Effector CD8-positive, alpha-beta T cell (primary cell): Measurements from ENCODE around the gene KCNQ1OT1.

Experiments
- DNase-seq: peaks from one replicate; lab custom pipeline; 2025; lab: John Stamatoyannopoulos, UW

KCNQ1OT1 gene

DNA sequence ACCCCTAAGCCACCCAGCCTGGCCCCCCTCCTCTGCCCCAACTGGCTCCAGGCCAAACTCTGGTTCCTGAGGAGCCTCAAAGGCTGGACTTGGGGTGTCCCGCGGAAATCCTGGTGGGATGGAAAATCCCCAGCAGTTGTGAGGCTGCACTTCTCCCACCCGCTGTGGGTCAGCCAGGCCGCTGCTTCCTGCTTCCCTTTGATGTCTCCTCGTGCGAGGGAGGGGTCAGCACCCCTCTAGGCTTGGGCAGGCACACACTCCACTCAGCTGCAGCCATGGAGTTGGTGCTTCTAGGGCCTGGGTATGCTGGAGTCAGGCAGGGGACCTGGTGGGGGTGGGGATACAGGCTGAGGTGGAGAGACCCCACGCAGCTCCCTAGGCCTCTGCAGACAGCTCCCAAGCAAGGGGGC, 12.0 kb downstream of the KCNQ1OT1 start:
- DNase-seq = no peak

DNA sequence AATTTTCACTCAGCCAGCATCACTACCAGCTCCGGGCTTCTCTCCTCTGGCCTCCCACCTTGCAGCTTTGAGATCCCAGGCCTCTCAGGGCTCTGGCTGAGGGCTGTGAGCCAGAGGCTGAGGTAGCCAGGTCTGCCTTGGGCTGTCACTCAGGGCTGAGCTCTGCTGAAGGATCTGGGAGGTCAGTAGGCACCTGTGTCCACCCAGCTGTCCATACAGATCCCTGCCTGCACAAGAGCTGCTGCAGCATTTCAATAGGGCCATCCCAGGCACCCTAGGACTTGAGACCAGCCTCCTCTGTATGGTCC, 12.6 kb downstream of the KCNQ1OT1 start:
- no peak for DNase-seq

DNA sequence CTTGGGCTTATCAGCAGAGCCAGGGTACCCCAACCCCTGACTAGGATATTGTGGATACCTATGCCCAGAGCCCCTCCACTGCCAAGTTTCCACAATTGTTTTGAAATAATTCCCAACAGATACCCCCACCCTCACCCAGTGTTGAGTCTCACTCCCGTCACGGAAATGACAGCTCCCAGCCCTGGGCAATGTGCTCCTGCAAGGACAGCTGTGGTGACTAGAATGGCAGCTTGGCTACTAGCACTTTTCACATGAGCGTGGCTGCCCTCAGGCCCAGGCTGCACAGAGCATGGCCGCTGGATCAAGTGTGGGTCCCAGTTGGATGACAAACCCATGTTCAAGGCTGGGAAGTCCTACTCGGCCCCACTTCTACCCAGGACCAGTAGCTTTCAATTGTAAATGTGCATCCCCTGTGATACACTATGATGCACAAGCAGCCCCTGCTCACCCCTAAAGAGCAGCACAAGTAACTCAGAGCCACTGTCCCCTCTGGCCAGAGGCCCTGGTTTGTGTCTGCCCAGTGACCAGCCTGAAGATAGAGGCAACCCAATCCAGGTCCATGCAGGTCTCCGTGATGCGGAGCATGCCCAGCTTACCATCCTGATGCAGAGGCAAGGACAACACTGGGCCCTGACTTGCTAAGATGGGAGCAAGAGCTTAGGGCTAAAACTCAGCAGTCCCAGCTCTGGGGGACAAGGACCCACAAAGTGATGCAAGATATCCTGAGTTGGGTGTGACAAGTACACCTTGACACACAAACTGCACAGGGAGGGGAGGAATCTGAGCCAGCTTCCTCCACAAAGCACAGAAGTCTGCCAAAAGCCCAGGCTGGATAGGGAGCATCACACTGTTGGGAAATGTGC, 13.2 kb downstream of the KCNQ1OT1 start:
- DNase-seq = no peak

DNA sequence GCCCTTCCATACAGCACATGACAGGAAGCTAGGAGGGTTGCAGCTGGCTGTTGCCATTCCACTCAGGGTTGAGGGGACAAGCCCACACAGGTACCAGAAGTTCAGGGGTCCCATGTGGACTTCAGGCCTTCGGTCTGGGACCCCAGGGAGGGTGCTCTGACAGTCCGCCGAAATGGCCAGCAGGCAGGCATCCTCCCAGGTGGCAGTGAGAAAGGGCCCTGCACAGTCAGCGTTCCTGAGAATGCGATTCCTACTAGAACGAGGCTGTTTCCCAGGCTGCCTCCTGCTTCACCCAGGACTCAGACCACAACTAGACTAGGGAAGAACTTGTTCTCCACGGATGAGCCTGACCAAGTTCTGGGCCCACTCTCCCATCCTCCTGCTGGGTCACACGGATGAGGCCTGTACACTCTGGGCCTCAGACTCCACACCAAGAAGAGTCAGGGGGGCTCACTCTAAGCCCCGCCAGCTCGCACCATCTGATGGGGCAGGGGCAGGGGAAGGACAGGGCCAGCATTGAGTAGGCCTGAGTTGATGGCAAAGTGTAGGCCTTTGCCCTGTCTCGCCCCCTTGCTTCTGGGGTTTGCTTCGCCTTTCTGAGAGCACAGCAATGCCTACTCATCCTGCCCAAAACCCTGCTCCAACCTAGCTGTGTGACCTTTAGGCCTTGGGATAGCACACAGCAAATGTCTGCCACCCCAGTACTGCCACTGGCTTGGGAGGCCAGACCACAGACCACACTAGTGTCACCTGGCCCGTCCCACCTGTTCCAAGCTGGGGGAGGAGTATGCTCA, 14.0 kb downstream of the KCNQ1OT1 start:
- DNase-seq = no peak

DNA sequence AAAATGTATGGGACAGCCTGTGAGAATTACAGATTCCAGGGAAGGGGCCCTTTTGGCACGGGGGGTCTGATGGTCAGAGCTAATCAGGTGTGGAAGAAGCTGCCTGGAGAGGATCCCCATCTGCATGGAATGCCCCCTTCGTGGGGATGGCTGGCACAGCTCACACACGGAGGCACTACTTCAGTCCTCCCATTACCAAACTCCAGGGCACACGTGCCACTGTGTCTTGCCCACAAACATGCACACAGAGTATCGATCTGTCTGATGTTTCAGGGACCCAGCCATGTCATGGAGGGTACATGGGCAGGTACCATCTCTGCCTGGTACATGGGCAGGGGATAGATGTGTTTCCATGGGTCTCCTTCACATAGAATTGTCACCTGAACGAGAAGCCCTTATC, 14.7 kb downstream of the KCNQ1OT1 start:
- no peak for DNase-seq

DNA sequence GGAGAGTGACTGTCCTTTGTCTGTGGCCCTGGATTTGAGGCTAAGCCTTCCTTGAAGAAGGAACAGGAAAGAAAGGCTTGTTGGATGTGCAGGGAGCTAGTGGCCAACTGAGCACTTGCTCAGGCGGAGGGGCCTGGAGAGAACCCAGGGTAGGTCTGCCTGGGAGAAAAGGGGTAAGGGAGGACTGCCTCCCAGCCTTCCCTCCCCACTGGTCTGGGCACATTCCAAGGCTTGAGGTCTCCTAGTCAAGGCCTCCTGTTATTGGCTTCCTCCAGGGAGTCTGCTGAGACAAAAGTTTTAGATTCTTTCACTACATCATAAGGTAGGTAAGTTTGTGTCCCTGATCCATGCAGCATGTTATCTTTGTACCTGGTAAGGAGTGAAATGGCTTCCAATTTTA, 15.2 kb downstream of the KCNQ1OT1 start:
- no peak for DNase-seq

DNA sequence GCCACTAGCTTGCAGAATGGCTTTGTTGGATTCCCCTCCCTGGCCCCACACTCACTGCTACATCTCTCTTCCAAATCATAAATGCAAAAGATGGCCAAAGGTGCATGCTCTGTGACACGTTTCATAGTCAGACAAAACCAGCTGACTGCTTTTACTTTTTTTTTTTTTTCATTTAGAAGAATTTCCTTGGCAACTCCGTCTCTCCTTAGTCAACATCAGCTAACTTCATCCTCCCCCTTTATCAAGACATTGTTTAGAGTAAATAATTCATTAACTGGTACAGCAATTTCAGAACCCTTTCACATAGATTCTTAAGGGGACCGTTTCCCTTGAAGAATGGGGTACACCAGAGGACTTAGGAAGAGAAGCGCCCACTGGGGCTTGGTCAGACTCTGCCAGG, 16.0 kb downstream of the KCNQ1OT1 start:
- no peak for DNase-seq

DNA sequence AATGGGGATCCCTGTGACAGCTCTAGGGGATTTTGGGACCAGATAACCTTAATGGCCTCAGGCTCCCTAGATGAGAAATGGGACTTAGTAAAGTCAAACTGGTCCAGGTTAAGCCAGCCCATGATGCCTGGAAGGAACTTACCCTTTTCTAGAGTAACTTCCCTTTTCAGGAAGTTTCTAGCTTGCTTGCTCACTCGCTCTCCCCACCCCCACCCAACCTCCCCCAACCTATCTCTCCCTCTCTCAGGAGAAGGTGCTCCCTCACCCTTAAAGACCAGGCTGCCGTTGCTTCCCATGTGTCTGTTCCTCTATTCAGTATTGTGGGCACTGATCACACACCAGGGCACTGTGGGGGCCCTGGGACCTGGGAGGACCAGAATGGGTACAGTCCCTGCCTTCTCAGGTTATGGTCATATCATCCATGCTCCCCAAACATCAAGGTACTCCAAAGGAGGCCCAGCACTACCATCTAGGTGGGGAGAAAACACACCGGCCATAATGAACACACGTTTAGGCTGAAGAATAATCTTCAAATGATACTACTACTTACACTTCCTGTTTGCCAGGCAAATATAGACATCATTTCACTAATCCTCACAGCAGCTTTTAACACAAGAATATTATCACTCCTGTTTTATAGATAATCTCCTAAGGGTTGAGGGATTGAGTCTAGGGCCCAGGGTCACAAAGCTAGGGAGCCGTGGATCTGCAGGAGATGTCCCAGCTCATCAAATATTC, 18.2 kb downstream of the KCNQ1OT1 start:
- no peak for DNase-seq

DNA sequence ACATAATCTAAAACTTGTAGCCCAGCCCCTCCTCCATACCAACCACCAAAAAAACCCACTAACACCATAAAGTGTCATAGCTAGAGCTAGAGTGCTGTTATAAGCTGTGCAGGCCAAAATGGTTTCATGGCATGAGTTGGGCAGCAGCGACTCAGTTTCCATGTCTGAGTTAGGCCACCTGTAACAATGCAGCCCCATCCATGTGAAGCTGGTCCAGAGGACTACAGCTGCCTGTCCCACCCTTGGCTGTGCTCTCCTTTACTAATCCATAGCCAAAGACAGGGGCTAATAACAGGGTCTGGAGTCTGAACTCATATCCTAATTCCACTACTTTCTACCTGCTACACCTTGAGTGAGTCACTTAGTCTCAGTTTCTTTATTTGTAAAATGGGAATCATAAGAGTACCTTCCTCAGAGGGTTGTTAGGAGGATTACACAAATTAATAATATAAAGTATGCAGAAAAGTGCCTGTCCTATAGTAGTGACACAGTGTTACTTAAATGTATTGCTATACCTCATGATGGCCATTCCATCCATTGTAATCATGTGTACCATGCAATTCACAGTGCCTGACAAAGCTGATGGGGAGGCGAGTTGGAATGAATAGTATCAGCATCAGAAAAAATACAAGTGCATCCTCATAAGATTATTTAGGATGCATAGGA, 20.6 kb downstream of the KCNQ1OT1 start:
- no peak for DNase-seq

DNA sequence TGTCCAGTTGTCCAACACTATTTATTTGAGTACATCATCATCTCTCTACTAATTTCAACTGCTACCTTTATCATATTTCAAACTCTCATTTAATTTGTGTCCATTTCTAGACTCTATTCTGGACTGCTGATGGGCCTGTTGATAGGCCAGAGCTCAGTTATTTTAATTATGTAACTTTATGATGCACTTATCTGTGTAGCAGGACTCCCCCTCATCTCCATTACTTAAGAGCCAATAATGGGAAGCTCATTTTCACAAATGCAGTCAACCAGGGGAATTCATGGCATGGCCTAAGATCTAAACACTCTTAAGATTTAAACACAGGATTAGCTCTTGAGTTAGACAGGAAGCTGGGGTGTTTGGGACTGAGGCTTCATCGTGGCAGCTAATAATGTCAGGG, 21.4 kb downstream of the KCNQ1OT1 start:
- no peak for DNase-seq

DNA sequence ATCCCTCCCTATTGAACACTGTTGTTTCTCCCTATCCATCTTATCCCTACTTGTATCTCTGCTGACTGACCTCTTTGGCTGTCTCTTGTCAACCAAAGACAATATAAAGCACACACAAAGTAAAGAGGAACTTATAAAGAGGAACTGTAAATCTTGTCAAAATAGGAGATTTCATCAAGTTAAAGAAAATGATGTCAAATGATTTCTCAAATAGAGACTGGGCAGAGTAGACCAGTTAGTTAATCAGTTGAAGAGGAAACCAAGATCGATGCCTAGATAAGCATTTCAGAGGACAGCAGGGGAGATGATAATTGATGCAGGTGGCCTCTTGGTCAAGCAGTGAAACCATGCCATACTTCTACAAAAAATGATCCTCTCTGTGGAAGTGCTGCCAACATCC, 22.7 kb downstream of the KCNQ1OT1 start:
- DNase-seq = no peak

DNA sequence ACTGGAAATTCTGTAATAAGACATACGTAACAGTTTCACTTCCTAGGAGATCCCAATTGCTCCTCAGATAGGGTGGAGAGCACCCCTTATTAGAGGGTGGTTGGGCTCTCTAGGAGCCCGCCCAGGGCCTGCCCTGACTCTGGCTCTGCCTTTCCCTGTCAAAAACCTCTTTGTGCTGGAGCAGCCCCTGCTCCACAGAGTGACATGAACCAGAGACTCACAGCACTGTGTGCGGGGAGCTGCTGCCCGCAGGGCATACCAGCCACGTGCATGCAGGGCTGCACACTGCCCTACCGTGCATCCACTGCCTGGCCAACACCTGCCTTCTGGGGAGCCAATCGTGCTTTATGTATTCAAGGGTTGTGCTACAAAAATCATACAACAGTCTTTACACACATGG, 24.3 kb downstream of the KCNQ1OT1 start:
- no peak for DNase-seq

DNA sequence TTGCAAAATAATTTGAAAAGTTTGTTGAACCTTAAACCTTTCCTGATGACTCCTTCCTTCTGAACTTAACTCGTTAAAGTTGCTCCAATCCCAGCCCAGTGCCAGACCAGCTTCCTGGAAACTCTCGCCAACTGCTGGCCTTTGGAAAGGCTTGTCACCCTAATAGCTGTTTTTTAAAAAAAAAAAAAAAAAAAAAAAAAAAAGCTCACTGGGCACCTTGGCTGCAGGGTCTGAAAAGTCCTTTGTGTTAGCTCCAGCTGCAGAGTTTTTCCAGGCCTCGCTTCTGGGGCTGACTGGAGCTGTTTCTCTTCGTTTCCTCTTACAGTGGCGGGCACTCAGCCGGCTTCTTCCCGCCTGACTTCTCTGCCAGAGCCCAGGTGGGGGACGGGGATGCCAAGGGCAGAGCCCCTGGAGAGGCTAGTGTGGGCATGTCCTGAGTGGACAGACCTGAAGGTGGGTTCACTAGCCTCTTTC, 25.1 kb downstream of the KCNQ1OT1 start:
- DNase-seq = no peak

DNA sequence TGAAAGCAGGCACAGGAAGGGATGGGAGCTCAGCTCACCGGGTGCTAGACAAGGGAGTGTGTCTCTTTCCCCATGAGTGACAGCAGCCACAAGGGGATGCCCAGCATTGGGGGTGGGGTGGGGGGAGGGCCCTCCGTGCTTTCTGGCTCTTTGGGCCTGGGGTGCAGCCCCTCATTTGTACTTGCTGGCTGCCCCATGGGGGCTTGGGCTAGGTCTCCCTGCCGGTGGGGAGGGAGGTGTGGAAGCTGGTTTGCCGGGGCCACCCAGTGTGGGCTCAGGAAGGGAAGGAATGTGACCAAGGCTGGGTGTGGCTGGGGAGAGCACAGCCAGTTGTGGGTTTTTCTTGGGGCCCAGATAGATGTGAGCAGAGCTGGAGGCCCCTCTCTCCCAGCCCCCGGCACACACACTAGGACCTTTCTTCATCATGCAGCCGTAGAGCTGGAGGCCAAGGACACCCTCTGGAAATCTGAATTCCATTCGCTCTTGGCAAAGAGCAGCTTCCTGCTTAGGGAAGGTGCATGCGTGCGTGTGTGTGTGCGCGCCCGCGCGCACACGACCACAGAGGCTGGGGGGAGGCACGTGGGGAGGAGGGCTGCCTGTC, 25.8 kb downstream of the KCNQ1OT1 start:
- no peak for DNase-seq

DNA sequence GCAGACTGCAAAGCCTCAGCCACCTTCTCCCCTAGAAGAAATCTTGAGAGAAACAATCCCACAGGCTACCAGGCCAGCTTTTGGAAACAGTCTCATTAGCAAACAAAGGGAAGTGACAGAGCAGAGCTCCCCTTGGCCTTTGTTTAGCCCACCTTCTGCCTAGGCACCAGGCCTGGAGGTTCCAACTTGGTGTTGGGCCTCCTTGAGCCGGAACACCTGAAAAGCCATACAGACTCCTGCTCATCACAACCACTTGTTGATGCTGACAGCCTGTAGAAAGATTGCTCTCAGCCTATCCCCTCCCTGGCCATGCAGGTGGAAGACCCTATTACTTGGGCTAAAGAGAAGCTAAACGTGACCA, 26.6 kb downstream of the KCNQ1OT1 start:
- no peak for DNase-seq

DNA sequence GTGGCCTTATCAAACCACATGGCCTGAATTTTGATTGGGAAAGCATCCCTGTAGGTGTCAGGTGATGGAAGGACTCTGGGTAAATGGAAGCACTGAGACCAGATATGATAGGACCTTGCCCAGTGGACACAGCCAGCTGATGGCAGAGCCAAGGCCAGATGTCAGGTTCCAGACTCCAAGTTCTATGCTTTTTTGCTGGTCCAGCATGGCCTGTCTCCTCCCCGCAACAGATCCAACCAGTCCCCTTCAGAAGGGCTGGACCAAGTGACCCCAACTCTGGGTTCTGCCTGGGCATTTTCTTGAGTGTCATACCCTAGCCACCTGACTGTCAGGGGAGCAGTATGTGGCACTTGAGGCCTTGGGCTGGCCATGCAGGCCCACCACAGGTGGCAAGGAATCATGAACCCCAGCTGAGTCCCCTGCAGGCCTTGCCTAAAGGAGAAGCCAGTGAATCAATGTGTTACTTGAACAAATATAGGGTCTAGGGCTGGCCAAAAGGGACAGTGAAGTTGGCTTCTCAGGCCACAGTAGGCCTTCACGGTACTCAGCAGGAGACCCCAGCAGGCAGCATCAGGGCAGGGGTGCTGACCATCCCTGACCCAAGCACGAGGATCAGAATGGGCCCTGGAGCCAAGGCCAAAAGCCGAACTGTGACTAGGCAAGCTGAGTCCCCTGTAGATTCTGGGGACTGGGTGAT, 27.1 kb downstream of the KCNQ1OT1 start:
- DNase-seq = no peak

DNA sequence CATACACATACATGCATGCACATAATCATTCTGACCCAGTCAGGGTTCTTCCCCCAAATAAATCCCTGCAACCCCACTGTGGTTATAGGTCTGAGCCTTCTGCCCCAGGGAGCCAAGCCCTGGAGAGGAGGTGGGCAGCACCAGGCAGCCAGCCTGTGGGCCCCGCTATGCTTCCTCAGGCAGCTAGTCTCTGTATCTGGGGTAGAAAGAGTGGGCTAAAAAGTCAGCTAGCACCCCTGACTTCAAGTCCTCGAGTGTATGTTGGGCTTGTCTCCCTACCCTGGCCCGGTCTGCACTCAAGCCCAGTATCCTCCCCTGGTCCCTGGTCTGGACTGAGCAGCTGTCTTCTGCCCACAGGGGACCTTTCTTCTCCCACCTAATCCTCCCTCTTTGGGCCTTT, 28.0 kb downstream of the KCNQ1OT1 start:
- DNase-seq = no peak

DNA sequence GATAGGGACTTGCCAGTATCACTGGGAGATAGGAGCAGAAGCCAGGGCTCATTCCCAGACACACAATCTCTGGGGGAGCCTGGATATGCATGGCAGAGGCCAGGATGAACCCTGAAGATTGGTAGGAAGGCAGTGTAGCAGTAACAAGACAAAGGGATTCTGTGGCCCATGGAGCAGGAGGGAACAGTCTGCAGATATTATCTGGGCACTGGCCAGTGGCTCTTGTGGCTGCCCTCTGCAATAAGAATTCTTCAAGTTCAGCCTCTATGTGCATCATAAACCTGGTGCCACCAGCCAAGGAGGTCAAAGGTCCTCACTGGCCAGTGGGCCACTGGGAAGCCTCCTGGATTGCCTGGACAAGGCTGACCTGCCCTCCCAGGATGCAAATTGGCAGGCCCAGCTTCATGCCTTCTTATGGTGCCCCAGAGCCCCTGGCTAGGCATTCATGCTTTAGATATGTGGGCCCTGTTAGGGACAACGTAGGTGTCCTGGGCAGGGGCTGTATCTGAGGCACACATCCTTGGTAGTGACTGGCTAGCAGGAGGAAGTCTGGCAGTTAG, 29.2 kb downstream of the KCNQ1OT1 start:
- no peak for DNase-seq

DNA sequence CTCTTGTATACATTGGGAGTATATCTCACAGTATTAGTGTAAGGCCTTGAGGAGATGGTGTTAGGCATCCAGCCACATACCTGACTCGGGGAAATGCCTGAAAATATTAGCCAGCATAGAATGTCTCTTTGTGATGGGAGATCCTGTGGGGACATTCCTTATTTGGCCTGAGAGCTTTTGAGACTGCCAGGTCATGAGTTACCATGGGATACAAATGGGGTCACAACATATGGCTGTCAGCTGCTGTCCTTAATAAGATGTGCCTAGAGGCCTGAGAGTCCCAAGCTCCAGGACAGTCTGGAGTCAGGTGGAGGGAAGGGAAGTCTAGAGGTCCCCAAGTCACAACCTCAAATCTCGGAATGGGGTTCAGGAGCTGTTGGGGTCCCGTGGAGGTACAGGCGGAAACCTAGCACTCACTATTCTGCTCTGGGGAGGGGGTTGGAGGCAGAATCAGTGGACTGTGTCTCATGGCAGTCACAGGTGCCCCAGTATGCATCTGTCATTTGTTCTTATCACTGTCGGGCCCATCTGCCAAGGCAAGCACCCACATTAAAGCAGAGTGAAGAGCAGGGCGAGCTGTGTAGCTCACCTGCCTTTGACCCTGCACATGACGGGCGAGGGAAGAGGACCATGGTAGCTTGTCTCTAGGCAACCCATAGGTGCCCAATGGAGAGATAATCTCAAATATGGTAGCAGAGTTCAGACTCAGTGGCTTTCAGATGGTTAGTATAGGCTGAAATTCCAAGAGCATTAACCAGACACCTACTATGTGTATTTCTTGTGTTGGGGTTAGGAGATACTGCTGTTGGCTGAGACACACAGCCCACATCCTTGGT, 29.9 kb downstream of the KCNQ1OT1 start:
- no peak for DNase-seq

DNA sequence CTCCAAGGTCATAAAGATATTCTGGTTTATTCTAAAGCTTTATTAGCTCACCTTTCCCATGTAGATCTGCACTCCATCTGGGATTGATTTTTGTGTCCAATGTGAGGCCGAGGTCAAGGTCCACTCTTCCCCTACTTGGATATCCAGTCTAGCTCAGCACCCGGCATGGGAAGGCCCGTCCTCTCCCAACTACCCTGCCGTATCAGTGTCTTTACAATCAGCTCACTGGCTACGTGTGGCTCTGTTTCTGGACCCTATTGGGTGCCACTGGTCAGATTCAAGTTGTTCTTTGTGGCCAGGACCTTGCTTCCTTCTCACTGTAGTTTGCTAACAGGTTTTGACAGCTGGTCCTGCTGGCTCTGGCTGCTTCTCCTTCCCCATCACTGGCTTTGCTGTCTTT, 30.9 kb downstream of the KCNQ1OT1 start:
- DNase-seq = no peak
